ENCODE measurements around the gene DNAH9. TPM values are rescaled to one million over a fixed set of nuclear protein-coding genes. Genes with fewer than 3 reads are reported as not detected.

DNAH9 gene
- total and polyA plus RNA-seq, 2 of the 8 experiments (the other 6 are each of a cell fraction or from before 2014, with no cell fraction given) = 0.21 to 0.86 TPM

DNA sequence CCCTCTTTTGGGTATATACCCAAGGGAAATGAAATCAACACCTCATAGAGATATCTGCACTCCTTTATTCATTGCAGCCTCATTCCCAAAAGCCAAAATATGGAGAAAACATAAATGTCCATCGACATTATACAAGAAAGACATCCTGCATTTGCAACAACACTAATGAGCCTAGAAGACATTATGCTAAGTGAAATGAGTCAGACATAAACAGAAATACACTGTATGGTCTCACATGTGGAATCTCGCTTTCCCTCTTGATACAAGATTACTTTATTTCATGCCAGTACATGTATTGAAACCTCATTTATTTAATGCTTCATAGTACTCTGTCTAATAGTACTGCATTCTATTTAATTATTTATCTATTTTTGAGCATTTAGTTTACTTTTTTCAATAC, 241.8 kb downstream of the DNAH9 start:
- H2BK20ac ChIP-seq (ENCODE audit: low read length) = no peak overlapping the region
- H3K56ac ChIP-seq (replicated peaks; ENCODE audit: insufficient read length, low read depth, low read length) = no peak overlapping the region
- H3K79me1 ChIP-seq (ENCODE audit: low read depth, low read length) = no peaks in the 10 kb centered on the region
- no peak overlapping the region for H4K8ac ChIP-seq (ENCODE audit: extremely low read depth, insufficient read depth, low read length)
- no peak overlapping the region for H2BK12ac ChIP-seq (ENCODE audit: low read depth, low read length)
- CTCF ChIA-PET (ENCODE audit: partially characterized antibody) = no interaction called here
- no peak overlapping the region for H3K4me3 ChIP-seq (ENCODE audit: extremely low read depth in 1 of 4, insufficient read depth in 2 of 4, low read depth in 3 of 4, low read length in 4 of 4)
- no peak for DNase-seq (ENCODE audit: low read depth in 1 of 2, low spot score in 2 of 2)
- H2BK5ac ChIP-seq (ENCODE audit: low read depth, low read length) = no peak overlapping the region
- WGBS, 2 experiments (ENCODE audit: extremely low coverage in 1 of 2, insufficient coverage in 1 of 2, insufficient read length in 1 of 2, insufficient replicate concordance in 2 of 2, low coverage in 1 of 2, low lambda C conversion rate in 2 of 2, missing lambda C conversion rate in 1 of 2) = 88% methylated on average over 2 of the region's 2 CpGs; no CpG with 5 or more reads in 1 of the 2 experiments
- no peaks in the 10 kb centered on the region for H3K4me1 ChIP-seq (replicated peaks in 1 of 4; ENCODE audit: control insufficient read depth in 3 of 4, insufficient read depth in 4 of 4, low read length in 3 of 4)
- no peak overlapping the region for H2BK15ac ChIP-seq (ENCODE audit: low read length)
- no peaks in the 10 kb centered on the region for H3K27me3 ChIP-seq (replicated peaks in 1 of 4; ENCODE audit: control insufficient read depth in 3 of 4, extremely low read depth in 1 of 4, insufficient read depth in 3 of 4, low read length in 3 of 4)
- no peaks in the 10 kb centered on the region for H4K20me1 ChIP-seq (replicated peaks in 1 of 2; ENCODE audit: control insufficient read depth in 1 of 2, insufficient read depth in 2 of 2, low read length in 2 of 2)
- no peaks in the 10 kb centered on the region for H3K23me2 ChIP-seq (ENCODE audit: low read depth, low read length)
- POLR2A ChIA-PET (ENCODE audit: partially characterized antibody) = no interaction called here
- H2AK5ac ChIP-seq (ENCODE audit: low read depth, low read length) = no peak overlapping the region
- H2AFZ ChIP-seq (ENCODE audit: low read length) = no peak overlapping the region
- no peaks in the 10 kb centered on the region for H3K79me2 ChIP-seq (ENCODE audit: control insufficient read depth in 1 of 2, insufficient read depth in 2 of 2, low read length in 2 of 2)
- no peak overlapping the region for H3K18ac ChIP-seq (ENCODE audit: extremely low read depth, low read length)
- no peak overlapping the region for H3K27ac ChIP-seq (ENCODE audit: low read depth, low read length)
- no peak overlapping the region for H2BK120ac ChIP-seq (replicated peaks; ENCODE audit: low read depth, low read length)
- FAIRE-seq = no peak
- H3K14ac ChIP-seq (ENCODE audit: insufficient read length) = no peak overlapping the region
- no peak overlapping the region for H3K4me2 ChIP-seq (ENCODE audit: insufficient read depth in 1 of 2, low read depth in 2 of 2, low read length in 2 of 2)
- H3K9ac ChIP-seq (replicated peaks in 1 of 4; ENCODE audit: extremely low read depth in 1 of 4, low read depth in 3 of 4, low read length in 3 of 4) = no peak overlapping the region
- H4K5ac ChIP-seq (ENCODE audit: insufficient read length, low read depth, low read length) = no peak overlapping the region
- no peak overlapping the region for H3K4ac ChIP-seq (replicated peaks; ENCODE audit: insufficient read length, low read depth, low read length)
- no peak overlapping the region for H4K91ac ChIP-seq (replicated peaks; ENCODE audit: insufficient read length, low read length)
- H3K23ac ChIP-seq (ENCODE audit: insufficient read length) = no peak overlapping the region
- no peaks in the 10 kb centered on the region for H3K36me3 ChIP-seq (ENCODE audit: control insufficient read depth in 2 of 4, insufficient read depth in 4 of 4, low read length in 3 of 4)
- H3K9me3 ChIP-seq (ENCODE audit: insufficient read depth in 2 of 2, low read depth in 1 of 2, low read length in 1 of 2) = no peaks in the 10 kb centered on the region
- TF ChIP-seq EP300 (IDR thresholded peaks at IDR 0.05; ENCODE audit: borderline replicate concordance in 1 of 2, low read depth in 2 of 2, low read length in 2 of 2) = no peak
- no peak for TF ChIP-seq PHF8 (conservative IDR thresholded peaks at IDR 0.05; ENCODE audit: low read depth, low read length)
- no peak for TF ChIP-seq HDAC2 (IDR thresholded peaks at IDR 0.05; ENCODE audit: borderline replicate concordance in 1 of 2, low read depth in 2 of 2, low read length in 2 of 2)
- no peak for TF ChIP-seq MAFK (IDR thresholded peaks at IDR 0.05; ENCODE audit: low read depth, low read length)
- no peak for TF ChIP-seq RFX5 (IDR thresholded peaks at IDR 0.05; ENCODE audit: borderline replicate concordance, low read depth, low read length)
- TF ChIP-seq, protein P1, sequence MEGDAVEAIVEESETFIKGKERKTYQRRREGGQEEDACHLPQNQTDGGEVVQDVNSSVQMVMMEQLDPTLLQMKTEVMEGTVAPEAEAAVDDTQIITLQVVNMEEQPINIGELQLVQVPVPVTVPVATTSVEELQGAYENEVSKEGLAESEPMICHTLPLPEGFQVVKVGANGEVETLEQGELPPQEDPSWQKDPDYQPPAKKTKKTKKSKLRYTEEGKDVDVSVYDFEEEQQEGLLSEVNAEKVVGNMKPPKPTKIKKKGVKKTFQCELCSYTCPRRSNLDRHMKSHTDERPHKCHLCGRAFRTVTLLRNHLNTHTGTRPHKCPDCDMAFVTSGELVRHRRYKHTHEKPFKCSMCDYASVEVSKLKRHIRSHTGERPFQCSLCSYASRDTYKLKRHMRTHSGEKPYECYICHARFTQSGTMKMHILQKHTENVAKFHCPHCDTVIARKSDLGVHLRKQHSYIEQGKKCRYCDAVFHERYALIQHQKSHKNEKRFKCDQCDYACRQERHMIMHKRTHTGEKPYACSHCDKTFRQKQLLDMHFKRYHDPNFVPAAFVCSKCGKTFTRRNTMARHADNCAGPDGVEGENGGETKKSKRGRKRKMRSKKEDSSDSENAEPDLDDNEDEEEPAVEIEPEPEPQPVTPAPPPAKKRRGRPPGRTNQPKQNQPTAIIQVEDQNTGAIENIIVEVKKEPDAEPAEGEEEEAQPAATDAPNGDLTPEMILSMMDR (IDR thresholded peaks at IDR 0.05; ENCODE audit: control extremely low read depth in 1 of 3, insufficient read depth in 1 of 3, low read depth in 1 of 3, low read length in 3 of 3) = no peak
- no peak for TF ChIP-seq KDM4A (IDR thresholded peaks at IDR 0.05; ENCODE audit: low read depth, low read length, severe bottlenecking)
- no peak for TF ChIP-seq TCF12 (IDR thresholded peaks at IDR 0.05; ENCODE audit: low read depth, low read length)
- TF ChIP-seq ASH2L (IDR thresholded peaks at IDR 0.05; ENCODE audit: low read length) = no peak
- no peak for TF ChIP-seq POU5F1 (IDR thresholded peaks at IDR 0.05; ENCODE audit: low read depth, low read length)
- no peak for TF ChIP-seq SIX5 (IDR thresholded peaks at IDR 0.05; ENCODE audit: low read depth, low read length)
- TF ChIP-seq CREB1 (IDR thresholded peaks at IDR 0.05) = no peak
- TF ChIP-seq BCL11A (IDR thresholded peaks at IDR 0.05; ENCODE audit: low read depth in 2 of 2, low read length in 2 of 2) = no peak

Data from H1 (cell line).